Activated CD4-positive, alpha-beta T cell treated with anti-CD3 and anti-CD28 coated beads, Interleukin-2, amount 10 ng/mL, durations not matched to agents 24 days and 14 days (primary cell): Measurements from ENCODE around the gene FOXF2. TPM values are rescaled to one million over a fixed set of nuclear protein-coding genes. Genes with fewer than 3 reads are reported as not detected.
"Not testable (repeated sequence)": the region's sequence is repeated elsewhere in the genome, so short reads cannot be mapped to it uniquely, and the experiment has no call there.

Experiments used
- DNase-seq: peaks from one replicate; pipeline ENCODE4 v3.0.0; 2022
- H3K27ac Mint-ChIP-seq: one replicate; pipeline ENCODE4 v1.8.0; 2022; ENCODE audit warnings: mild to moderate bottlenecking, mixed read lengths
- H3K27me3 Mint-ChIP-seq: one replicate; pipeline ENCODE4 v1.8.0; 2022; ENCODE audit warnings: mixed read lengths
- H3K36me3 Mint-ChIP-seq: one replicate; pipeline ENCODE4 v1.8.0; 2022; ENCODE audit warnings: low read depth, mild to moderate bottlenecking, mixed read lengths
- H3K4me1 Mint-ChIP-seq: one replicate; pipeline ENCODE4 v1.8.0; 2021; ENCODE audit warnings: mixed read lengths
- H3K4me3 Mint-ChIP-seq: one replicate; pipeline ENCODE4 v1.8.0; 2022; ENCODE audit warnings: mild to moderate bottlenecking, moderate library complexity, mixed read lengths
- H3K9me3 Mint-ChIP-seq: one replicate; pipeline ENCODE4 v1.8.0; 2021; ENCODE audit warnings: mixed read lengths
- intact Hi-C: fragments of 100-400 bp; cut with micrococcal nuclease; formaldehyde crosslinking; loops from one replicate; pipeline ENCODE4 v1.15.1; 2023
- total RNA-seq: library from RNA; stranded (reverse); gene quantifications from 2 replicates; pipeline ENCODE4 v1.2.3, GENCODE V29; 2022

FOXF2 gene
- not detected in 2 replicates for total RNA-seq

- peaks cover 76% of the 10 kb centered on the region for H3K27me3 Mint-ChIP-seq
- H3K27ac Mint-ChIP-seq: peak within 1 kb of the TSS; percentile 80
- no peaks in the 10 kb centered on the region for H3K36me3 Mint-ChIP-seq
- no peak for DNase-seq
- H3K9me3 Mint-ChIP-seq: no peaks in the 10 kb centered on the region
- H3K4me3 Mint-ChIP-seq: peak within 1 kb of the TSS; percentile 66
- H3K4me1 Mint-ChIP-seq: peaks cover 14% of the 10 kb centered on the region
- intact Hi-C loops: loop anchor here (5.0 to 10.0 kb wide), 2 partner anchors 218 to 1835 kb away; partner anchors contain the start of genes FOXC1 and TUBB2B
Observed at GRCh38 chr6:1389369-1390132, at the start of gene FOXF2. Gene FOXF2, plus strand, starts transcription at chr6:1389576. Its CDS starts 372 bp downstream, at chr6:1389948.

- H3K27me3 Mint-ChIP-seq: peaks cover 19% of the 10 kb centered on the region
- H3K4me3 Mint-ChIP-seq: no peak overlapping the region
- H3K9me3 Mint-ChIP-seq: no peaks in the 10 kb centered on the region
- DNase-seq: no peak
- H3K36me3 Mint-ChIP-seq: no peaks in the 10 kb centered on the region
- intact Hi-C loops: no loop called here
- H3K27ac Mint-ChIP-seq: no peak overlapping the region
- no peaks in the 10 kb centered on the region for H3K4me1 Mint-ChIP-seq
Observed at GRCh38 chr6:1346101-1346500, 43.3 kb upstream of the FOXF2 start.

GRCh38 chr6:1346558-1347091 lies 42.8 kb upstream of the FOXF2 start:
- no peaks in the 10 kb centered on the region for H3K36me3 Mint-ChIP-seq
- H3K4me1 Mint-ChIP-seq: no peaks in the 10 kb centered on the region
- intact Hi-C loops: no loop called here
- H3K9me3 Mint-ChIP-seq: no peaks in the 10 kb centered on the region
- no peak for DNase-seq
- H3K27me3 Mint-ChIP-seq: peaks cover 19% of the 10 kb centered on the region
- no peak overlapping the region for H3K4me3 Mint-ChIP-seq
- no peak overlapping the region for H3K27ac Mint-ChIP-seq

DNA sequence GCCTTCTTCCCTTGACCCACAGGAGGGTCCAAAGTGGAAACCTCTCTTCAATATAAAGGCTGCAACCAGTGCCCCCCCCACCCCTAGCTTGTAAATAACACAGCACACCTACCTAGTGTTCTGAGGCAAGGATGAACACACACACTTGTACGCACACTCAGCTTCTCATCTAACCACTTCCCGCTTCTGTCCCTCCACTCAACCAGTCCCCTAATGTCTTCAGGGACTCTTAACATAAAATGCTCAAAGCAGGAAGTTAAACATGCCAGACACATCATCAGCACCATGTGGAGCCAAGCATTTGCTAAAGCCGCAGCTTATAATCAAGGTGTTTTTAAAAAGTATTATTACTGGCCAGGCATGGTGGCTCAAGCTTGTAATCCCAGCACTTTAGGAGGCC lies 42.2 kb upstream of the FOXF2 start:
- intact Hi-C loops: no loop called here
- no peaks in the 10 kb centered on the region for H3K4me1 Mint-ChIP-seq

GRCh38 chr6:1348675-1349074 lies 40.7 kb upstream of the FOXF2 start:
- no peaks in the 10 kb centered on the region for H3K4me1 Mint-ChIP-seq
- H3K4me3 Mint-ChIP-seq: no peak overlapping the region
- intact Hi-C loops: no loop called here
- no peaks in the 10 kb centered on the region for H3K9me3 Mint-ChIP-seq
- no peak overlapping the region for H3K27ac Mint-ChIP-seq
- peaks cover 19% of the 10 kb centered on the region for H3K27me3 Mint-ChIP-seq
- H3K36me3 Mint-ChIP-seq: no peaks in the 10 kb centered on the region
- DNase-seq: no peak

More for the DNA sequence above, 42.2 kb upstream of the FOXF2 start:
- Mint-ChIP-seq H3K9me3 (no peaks in the 10 kb centered on the region), H3K4me3 (no peak overlapping the region), H3K27ac (no peak overlapping the region), H3K27me3 (peaks cover 17% of the 10 kb centered on the region), H3K36me3 (no peaks in the 10 kb centered on the region)
- DNase-seq: no peak

DNA sequence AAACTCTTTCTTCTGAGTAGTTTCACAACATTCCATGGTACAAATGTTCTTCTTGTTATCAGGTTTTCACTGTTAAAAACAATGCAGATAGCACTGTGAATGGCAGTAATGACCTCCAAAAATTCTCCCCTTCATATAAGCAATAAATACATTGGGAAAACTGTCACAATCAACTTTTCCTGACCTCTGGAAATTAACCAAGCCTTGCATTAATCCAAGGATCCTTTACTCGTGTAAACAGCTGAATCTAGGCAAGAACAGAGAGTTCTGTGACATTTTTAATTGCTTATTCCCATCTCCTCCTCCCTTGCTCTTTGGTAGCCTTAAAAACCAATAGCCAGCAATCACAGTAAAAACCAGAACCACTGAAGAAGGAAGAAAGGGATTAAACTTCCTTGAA lies 39.7 kb upstream of the FOXF2 start:
- no peaks in the 10 kb centered on the region for H3K36me3 Mint-ChIP-seq

DNA sequence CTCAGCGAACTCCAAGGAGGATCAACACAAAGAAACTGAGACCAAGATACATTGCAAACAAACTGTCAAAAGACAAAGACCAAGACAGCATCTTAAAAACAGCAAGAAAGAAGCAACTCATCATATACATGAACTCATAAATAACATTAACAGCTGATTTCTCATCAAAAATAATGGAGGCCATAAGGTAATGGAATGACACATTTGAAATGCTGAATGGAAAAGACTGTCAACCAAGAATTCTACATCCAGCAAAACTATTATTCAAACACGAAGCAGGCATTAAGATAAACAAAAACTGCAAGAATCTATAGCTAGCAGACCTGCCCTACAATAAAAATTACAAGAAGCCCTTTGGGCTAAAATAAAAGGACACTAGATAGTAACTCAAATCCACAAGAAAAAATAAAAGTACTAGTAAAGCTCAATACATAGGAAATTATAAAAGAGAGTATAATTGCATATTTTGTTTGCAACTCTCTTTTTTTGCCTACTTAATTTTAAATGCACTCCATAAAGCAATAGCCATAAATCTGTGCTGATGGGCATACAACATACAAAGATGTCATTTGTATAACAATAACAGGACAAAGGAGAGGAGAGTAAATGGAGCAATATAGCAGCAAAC lies 37.9 kb upstream of the FOXF2 start:
- intact Hi-C loops: no loop called here
- H3K27me3 Mint-ChIP-seq: peaks cover 25% of the 10 kb centered on the region
- no peaks in the 10 kb centered on the region for H3K36me3 Mint-ChIP-seq
- no peaks in the 10 kb centered on the region for H3K9me3 Mint-ChIP-seq
- H3K4me3 Mint-ChIP-seq: no peak overlapping the region
- no peak overlapping the region for H3K27ac Mint-ChIP-seq
- DNase-seq: no peak
- H3K4me1 Mint-ChIP-seq: peaks cover 3% of the 10 kb centered on the region

More for the DNA sequence above, 39.7 kb upstream of the FOXF2 start:
- Mint-ChIP-seq H3K4me1 (peaks cover 3% of the 10 kb centered on the region), H3K27ac (no peak overlapping the region), H3K9me3 (no peaks in the 10 kb centered on the region), H3K4me3 (no peak overlapping the region), H3K27me3 (peaks cover 24% of the 10 kb centered on the region)
- DNase-seq: no peak
- intact Hi-C loops: no loop called here

- H3K27ac Mint-ChIP-seq, H3K9me3 Mint-ChIP-seq, intact Hi-C loops, H3K4me1 Mint-ChIP-seq, DNase-seq, H3K4me3 Mint-ChIP-seq, H3K36me3 Mint-ChIP-seq: not testable (repeated sequence)
- peaks cover 25% of the 10 kb centered on the region for H3K27me3 Mint-ChIP-seq
Observed at GRCh38 chr6:1355068-1355467, 34.3 kb upstream of the FOXF2 start.

- H3K4me3 Mint-ChIP-seq, intact Hi-C loops, H3K9me3 Mint-ChIP-seq, H3K36me3 Mint-ChIP-seq, DNase-seq, H3K27ac Mint-ChIP-seq, H3K4me1 Mint-ChIP-seq: not testable (repeated sequence)
- peaks cover 21% of the 10 kb centered on the region for H3K27me3 Mint-ChIP-seq
Observed at GRCh38 chr6:1361717-1362116, 27.7 kb upstream of the FOXF2 start.

GRCh38 chr6:1362643-1363042 lies 26.7 kb upstream of the FOXF2 start:
- peaks cover 8% of the 10 kb centered on the region for H3K9me3 Mint-ChIP-seq
- no peak overlapping the region for H3K27ac Mint-ChIP-seq
- H3K4me1 Mint-ChIP-seq: no peaks in the 10 kb centered on the region
- no peak for DNase-seq
- H3K27me3 Mint-ChIP-seq: peaks cover 18% of the 10 kb centered on the region
- no peaks in the 10 kb centered on the region for H3K36me3 Mint-ChIP-seq
- intact Hi-C loops: no loop called here
- no peak overlapping the region for H3K4me3 Mint-ChIP-seq

DNA sequence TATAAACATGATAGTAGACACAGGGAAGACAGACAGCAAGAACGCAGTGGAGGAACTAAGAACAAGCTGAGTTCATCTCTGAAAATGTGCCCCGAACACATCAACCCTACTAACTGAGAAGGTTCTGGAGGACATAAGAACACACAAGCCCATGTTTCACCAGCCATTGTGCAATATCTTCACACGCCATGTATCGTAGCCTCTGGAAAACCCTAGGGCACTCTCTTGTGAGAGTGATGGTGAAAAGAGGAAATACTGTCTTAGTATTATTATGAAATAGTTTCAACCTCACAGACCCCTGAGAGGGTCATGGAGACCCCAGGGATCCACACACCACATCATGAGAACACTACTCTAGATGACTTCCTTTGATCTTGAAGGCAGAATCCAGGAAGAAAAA lies 26.1 kb upstream of the FOXF2 start:
- peaks cover 8% of the 10 kb centered on the region for H3K9me3 Mint-ChIP-seq
- no peak overlapping the region for H3K27ac Mint-ChIP-seq
- H3K4me3 Mint-ChIP-seq: no peak overlapping the region
- H3K4me1 Mint-ChIP-seq: no peaks in the 10 kb centered on the region
- peaks cover 22% of the 10 kb centered on the region for H3K27me3 Mint-ChIP-seq
- DNase-seq: no peak
- no peaks in the 10 kb centered on the region for H3K36me3 Mint-ChIP-seq
- intact Hi-C loops: no loop called here

DNA sequence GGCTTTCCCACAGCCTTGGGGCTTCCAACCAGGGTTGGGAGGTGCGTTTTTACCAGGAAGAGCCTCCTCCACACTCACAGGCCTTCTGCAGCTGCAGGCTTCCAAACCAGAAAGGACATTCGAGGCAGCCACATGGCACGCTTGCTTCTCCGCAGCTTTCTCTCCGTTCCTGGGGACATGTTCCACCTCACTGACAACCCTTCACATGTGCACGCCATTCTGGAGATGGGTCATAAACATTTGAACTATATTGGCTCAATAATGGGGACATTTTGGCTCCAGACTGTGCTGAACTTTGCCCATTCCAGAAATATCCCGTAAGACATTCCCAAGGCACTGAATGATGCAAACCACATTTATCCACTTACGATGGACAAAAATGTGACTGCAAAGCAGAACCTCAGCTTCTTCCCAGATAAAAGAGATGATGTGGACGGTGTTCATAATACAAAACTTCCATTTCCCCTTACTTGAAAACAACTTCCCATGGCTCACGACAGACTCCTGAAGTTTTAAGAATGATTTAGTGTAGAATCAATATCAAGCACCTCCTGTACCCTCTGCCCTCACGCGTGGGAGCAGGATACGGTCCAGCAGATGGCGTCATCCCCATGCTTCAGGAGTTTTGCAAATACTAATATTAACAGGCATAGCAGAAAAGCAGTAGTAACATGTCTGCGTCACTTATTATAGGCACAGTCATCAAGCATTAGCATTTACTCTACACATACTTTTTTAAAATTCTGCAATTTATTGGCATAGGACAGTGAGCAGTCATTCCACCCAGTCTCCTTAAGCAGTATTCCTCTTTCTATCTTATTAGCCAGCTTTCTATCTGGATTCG lies 25.4 kb upstream of the FOXF2 start:
- Mint-ChIP-seq H3K27ac (no peak overlapping the region), H3K27me3 (peaks cover 24% of the 10 kb centered on the region), H3K36me3 (no peaks in the 10 kb centered on the region), H3K9me3 (peaks cover 8% of the 10 kb centered on the region), H3K4me3 (no peak overlapping the region), H3K4me1 (no peaks in the 10 kb centered on the region)
- DNase-seq: no peak
- intact Hi-C loops: no loop called here

DNA sequence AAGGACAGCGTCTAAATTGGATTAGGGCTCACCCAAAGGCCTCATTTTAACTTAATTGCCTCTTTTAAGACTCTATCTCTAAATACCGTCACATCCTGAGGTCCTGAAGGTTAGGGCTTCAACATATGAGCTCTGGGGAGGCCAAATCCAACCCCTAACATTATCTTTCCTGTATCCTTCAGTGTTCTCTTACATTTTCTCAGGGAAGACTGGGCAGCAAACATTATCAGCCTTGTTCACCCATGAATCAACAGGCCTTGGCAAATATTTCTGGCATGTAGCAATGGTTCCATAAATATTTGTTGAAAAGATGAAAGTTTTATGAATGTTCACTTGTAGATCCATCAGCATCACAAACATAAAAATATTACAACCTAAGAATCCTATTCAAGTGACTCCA lies 24.6 kb upstream of the FOXF2 start:
- Mint-ChIP-seq H3K27me3 (peaks cover 24% of the 10 kb centered on the region), H3K4me1 (no peaks in the 10 kb centered on the region), H3K27ac (no peak overlapping the region), H3K36me3 (no peaks in the 10 kb centered on the region), H3K9me3 (peaks cover 8% of the 10 kb centered on the region), H3K4me3 (no peak overlapping the region)
- intact Hi-C loops: no loop called here
- no peak for DNase-seq

- H3K9me3 Mint-ChIP-seq: peaks cover 8% of the 10 kb centered on the region
- H3K4me3 Mint-ChIP-seq: no peak overlapping the region
- H3K36me3 Mint-ChIP-seq: no peaks in the 10 kb centered on the region
- H3K27me3 Mint-ChIP-seq: peaks cover 27% of the 10 kb centered on the region
- no peak for DNase-seq
- intact Hi-C loops: no loop called here
- H3K4me1 Mint-ChIP-seq: no peaks in the 10 kb centered on the region
- no peak overlapping the region for H3K27ac Mint-ChIP-seq
Observed at GRCh38 chr6:1365686-1366085, 23.7 kb upstream of the FOXF2 start.
